Activated CD4-positive, alpha-beta T cell treated with anti-CD3 and anti-CD28 coated beads, Interleukin-2, amount 10 ng/mL, durations not matched to agents 7 days and 5 days (primary cell): Measurements from ENCODE around the gene ASAP2. TPM values are rescaled to one million over a fixed set of nuclear protein-coding genes. Genes with fewer than 3 reads are reported as not detected.
"Not testable (repeated sequence)": the region's sequence is repeated elsewhere in the genome, so short reads cannot be mapped to it uniquely, and the experiment has no call there.

Experiments used
- CTCF ChIA-PET: fragments of 350-600 bp; sonication (Branson Sonifier 250); formaldehyde crosslinking; loops from one replicate; lab custom pipeline; 2021; ENCODE audit warnings: antibody characterized with exemption; lab: Charles Lee
- POLR2A ChIA-PET: fragments of 350-600 bp; sonication (Branson Sonifier 250); formaldehyde crosslinking; loops from one replicate; lab custom pipeline; 2021; ENCODE audit warnings: antibody characterized with exemption; lab: Charles Lee
- DNase-seq: peaks from one replicate; pipeline ENCODE4 v3.0.0-alpha.2; 2020
- H3K27ac Mint-ChIP-seq: one replicate; pipeline ENCODE4 v1.8.0; 2021; ENCODE audit warnings: mild to moderate bottlenecking, moderate library complexity, mixed read lengths
- H3K27me3 Mint-ChIP-seq: one replicate; pipeline ENCODE4 v1.8.0; 2021; ENCODE audit warnings: mixed read lengths
- H3K36me3 Mint-ChIP-seq: one replicate; pipeline ENCODE4 v1.8.0; 2021; ENCODE audit warnings: low read depth, mixed read lengths
- H3K4me1 Mint-ChIP-seq: one replicate; pipeline ENCODE4 v1.8.0; 2021; ENCODE audit warnings: mixed read lengths
- H3K4me3 Mint-ChIP-seq: one replicate; pipeline ENCODE4 v1.8.0; 2021; ENCODE audit warnings: mild to moderate bottlenecking, moderate library complexity, mixed read lengths
- H3K9me3 Mint-ChIP-seq: one replicate; pipeline ENCODE4 v1.8.0; 2021; ENCODE audit warnings: mixed read lengths
- total RNA-seq, 2 experiments: library from RNA; stranded (reverse); gene quantifications; one replicate each; pipeline ENCODE4 v1.2.3, GENCODE V29; 2021

ASAP2 gene
- total RNA-seq, 2 experiments from 2014 or later: 0.17 to 0.25 TPM

DNA sequence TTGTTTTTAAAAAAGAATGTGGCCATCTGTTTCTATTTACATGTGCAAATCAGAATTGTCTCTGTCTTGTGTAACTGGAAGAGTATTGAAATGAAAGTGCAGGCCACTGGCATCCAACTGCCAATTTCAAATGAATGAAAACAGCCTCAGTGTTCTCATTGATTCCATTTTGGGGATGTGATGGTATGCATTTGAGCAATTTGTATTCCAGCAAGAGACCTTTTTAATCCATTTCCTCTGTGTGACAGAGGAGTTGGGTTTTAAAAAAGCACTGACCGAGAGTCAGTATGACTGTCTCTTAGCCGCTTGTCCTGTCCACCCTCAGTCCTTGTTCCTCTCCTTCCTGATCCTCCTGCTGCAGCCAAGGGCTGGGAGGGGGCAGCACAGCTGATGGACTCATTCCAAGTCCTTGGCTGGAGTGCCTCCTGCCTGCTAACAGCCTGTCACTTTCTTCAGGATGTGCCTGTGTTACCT is 50.0 kb downstream of the ASAP2 start:
- DNase-seq: no peak
- Mint-ChIP-seq H3K36me3 (no peaks in the 10 kb centered on the region), H3K4me1 (no peaks in the 10 kb centered on the region), H3K4me3 (no peak overlapping the region), H3K9me3 (no peaks in the 10 kb centered on the region), H3K27ac (no peak overlapping the region), H3K27me3 (peaks cover 5% of the 10 kb centered on the region)
- ChIA-PET CTCF (no interaction called here), POLR2A (no interaction called here)

DNA sequence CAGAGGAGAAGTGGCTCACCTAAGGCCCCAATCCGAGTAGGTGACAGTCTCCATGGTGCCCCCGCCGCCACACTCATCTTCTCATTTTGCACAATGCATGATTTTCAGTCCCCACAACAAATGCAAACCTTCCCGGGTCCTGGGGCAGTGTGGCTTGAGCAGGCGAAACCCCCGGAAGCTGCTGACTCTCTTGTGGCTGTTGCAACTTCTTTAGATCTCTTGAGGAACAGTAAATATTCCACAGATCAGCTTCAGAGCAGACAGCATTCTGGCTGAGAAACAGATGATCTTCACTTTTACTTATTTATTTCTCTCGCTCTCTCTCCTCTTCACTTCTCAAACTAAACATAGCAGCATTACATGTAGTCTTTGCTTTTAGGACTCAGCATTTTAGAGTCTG is 51.9 kb downstream of the ASAP2 start:
- no peak for DNase-seq
- H3K36me3 Mint-ChIP-seq: no peaks in the 10 kb centered on the region
- CTCF ChIA-PET: interaction anchor here (0.6 kb wide), 1 partner anchor 812 kb away, joined by 4 read pairs; no protein-coding TSS in a partner anchor
- H3K27me3 Mint-ChIP-seq: peaks cover 5% of the 10 kb centered on the region
- no peaks in the 10 kb centered on the region for H3K9me3 Mint-ChIP-seq
- no peak overlapping the region for H3K4me3 Mint-ChIP-seq
- POLR2A ChIA-PET: no interaction called here
- H3K27ac Mint-ChIP-seq: no peak overlapping the region
- no peaks in the 10 kb centered on the region for H3K4me1 Mint-ChIP-seq

- CTCF ChIA-PET: interaction anchor here (0.6 kb wide), 1 partner anchor 813 kb away, joined by 4 read pairs; no protein-coding TSS in a partner anchor
- Mint-ChIP-seq H3K4me3 (no peak overlapping the region), H3K27ac (no peak overlapping the region), H3K9me3 (no peaks in the 10 kb centered on the region), H3K36me3 (no peaks in the 10 kb centered on the region), H3K27me3 (peaks cover 5% of the 10 kb centered on the region), H3K4me1 (no peaks in the 10 kb centered on the region)
- no peak for DNase-seq
- POLR2A ChIA-PET: no interaction called here
Observed at GRCh38 chr2:9258953-9259399, 52.4 kb downstream of the ASAP2 start.

DNA sequence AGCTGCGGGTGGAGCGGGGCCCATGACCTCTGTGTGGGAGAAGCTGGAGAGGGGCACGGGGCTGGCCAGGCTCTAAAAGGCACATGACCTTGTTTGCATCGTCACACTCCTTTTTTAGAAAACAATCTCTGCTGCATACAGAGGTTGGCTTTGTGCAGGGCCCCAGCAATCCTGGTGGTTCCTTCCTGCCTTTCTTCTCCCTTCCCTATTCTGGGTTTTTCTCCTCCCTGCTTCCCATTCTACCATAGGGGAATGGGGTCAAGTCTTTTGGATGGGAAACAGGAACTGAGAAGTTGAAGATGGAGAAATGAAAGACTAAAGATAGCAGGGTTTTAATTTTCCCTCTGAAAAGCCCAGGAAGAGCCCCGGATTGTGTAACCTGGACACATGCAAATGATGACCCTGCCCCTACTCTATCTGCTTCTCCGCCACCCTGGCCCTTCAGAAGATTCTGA is 53.9 kb downstream of the ASAP2 start:
- H3K4me1 Mint-ChIP-seq: no peaks in the 10 kb centered on the region

DNA sequence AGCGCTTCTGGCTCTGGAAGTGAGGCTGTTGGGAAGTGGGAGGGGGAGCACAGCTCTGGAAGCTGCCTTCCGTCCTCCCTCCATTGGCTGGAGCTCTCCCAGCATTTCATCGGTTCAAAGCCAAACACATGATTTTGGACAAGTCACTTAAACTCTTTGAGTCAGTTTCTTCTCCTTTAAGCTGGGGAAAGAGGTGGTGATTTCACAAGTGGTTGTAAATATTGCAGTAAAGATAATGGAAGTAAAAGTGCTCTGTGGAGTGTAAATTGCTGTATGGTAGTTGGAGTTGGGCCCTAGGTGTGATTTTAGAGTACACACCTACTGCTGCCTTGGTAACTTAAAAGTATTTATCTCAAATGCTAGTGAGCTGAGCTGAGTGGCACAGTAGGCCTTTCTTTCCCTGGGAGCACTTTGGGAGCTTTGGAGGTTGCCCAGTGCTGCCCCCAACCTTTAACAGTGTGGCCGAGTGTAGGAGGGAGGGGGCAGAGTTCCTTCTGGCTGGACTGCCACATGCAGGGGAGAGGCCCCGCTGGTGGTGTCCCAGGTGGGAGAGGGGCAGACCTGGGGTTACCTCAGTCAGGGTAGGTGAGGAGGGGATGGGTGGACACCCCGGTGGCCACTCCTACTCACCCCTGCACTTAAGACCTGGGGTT is 54.7 kb downstream of the ASAP2 start:
- H3K4me1 Mint-ChIP-seq: no peaks in the 10 kb centered on the region
- no peak overlapping the region for H3K27ac Mint-ChIP-seq
- no peaks in the 10 kb centered on the region for H3K36me3 Mint-ChIP-seq
- no peak for DNase-seq
- ChIA-PET POLR2A (no interaction called here), CTCF (interaction anchor here (1.0 kb wide), 1 partner anchor 13 kb away, joined by 3 read pairs; no protein-coding TSS in a partner anchor)
- H3K27me3 Mint-ChIP-seq: no peaks in the 10 kb centered on the region
- H3K9me3 Mint-ChIP-seq: no peaks in the 10 kb centered on the region
- no peak overlapping the region for H3K4me3 Mint-ChIP-seq

More for the DNA sequence above, 53.9 kb downstream of the ASAP2 start:
- peaks cover 3% of the 10 kb centered on the region for H3K27me3 Mint-ChIP-seq
- POLR2A ChIA-PET: no interaction called here
- H3K36me3 Mint-ChIP-seq: no peaks in the 10 kb centered on the region
- CTCF ChIA-PET: no interaction called here
- H3K27ac Mint-ChIP-seq: no peak overlapping the region
- H3K4me3 Mint-ChIP-seq: no peak overlapping the region
- no peaks in the 10 kb centered on the region for H3K9me3 Mint-ChIP-seq
- no peak for DNase-seq

- H3K4me3 Mint-ChIP-seq: no peak overlapping the region
- H3K27ac Mint-ChIP-seq: no peak overlapping the region
- ChIA-PET CTCF (interaction anchor here (0.9 kb wide), 1 partner anchor 13 kb away, joined by 3 read pairs; no protein-coding TSS in a partner anchor), POLR2A (no interaction called here)
- H3K4me1 Mint-ChIP-seq: no peaks in the 10 kb centered on the region
- no peaks in the 10 kb centered on the region for H3K36me3 Mint-ChIP-seq
- DNase-seq: no peak
- no peaks in the 10 kb centered on the region for H3K27me3 Mint-ChIP-seq
- no peaks in the 10 kb centered on the region for H3K9me3 Mint-ChIP-seq
Observed at GRCh38 chr2:9262671-9263171, 56.1 kb downstream of the ASAP2 start.

- Mint-ChIP-seq H3K36me3 (no peaks in the 10 kb centered on the region), H3K4me1 (no peaks in the 10 kb centered on the region), H3K27ac (no peak overlapping the region), H3K9me3 (no peaks in the 10 kb centered on the region), H3K4me3 (no peak overlapping the region), H3K27me3 (no peaks in the 10 kb centered on the region)
- CTCF ChIA-PET: interaction anchor here (0.9 kb wide), 1 partner anchor 12 kb away, joined by 3 read pairs; no protein-coding TSS in a partner anchor
- POLR2A ChIA-PET: no interaction called here
- no peak for DNase-seq
Observed at GRCh38 chr2:9263428-9263827, 56.8 kb downstream of the ASAP2 start.

- ChIA-PET CTCF (no interaction called here), POLR2A (no interaction called here)
- no peaks in the 10 kb centered on the region for H3K27me3 Mint-ChIP-seq
- H3K36me3 Mint-ChIP-seq: no peaks in the 10 kb centered on the region
- H3K9me3 Mint-ChIP-seq: no peaks in the 10 kb centered on the region
- DNase-seq: no peak
- no peak overlapping the region for H3K27ac Mint-ChIP-seq
- H3K4me1 Mint-ChIP-seq: no peaks in the 10 kb centered on the region
- H3K4me3 Mint-ChIP-seq: no peak overlapping the region
Observed at GRCh38 chr2:9264301-9264700, 57.7 kb downstream of the ASAP2 start.

DNA sequence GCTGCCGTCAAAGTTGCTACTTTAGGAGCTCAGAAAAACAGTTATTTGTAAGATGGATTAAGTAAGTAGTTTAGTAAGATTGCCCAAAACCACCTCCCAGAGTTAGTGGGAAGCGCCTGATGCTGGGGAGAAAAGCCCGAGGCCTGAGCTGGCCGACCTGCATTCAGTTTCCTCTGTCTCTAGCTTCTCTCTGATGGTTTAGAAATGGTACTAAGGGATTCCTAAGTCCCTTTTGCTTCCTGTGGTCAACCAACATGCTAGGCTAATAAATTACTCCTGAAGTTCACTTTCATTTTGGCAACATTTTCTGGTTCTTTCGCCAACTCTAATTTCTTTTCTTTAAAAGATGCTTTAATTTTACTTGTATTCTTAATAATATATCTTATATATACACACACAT is 60.1 kb downstream of the ASAP2 start:
- H3K4me1 Mint-ChIP-seq: no peaks in the 10 kb centered on the region
- ChIA-PET CTCF (no interaction called here), POLR2A (no interaction called here)
- H3K27ac Mint-ChIP-seq: no peak overlapping the region
- no peaks in the 10 kb centered on the region for H3K27me3 Mint-ChIP-seq
- no peaks in the 10 kb centered on the region for H3K9me3 Mint-ChIP-seq
- DNase-seq: no peak
- H3K36me3 Mint-ChIP-seq: no peaks in the 10 kb centered on the region
- no peak overlapping the region for H3K4me3 Mint-ChIP-seq

DNA sequence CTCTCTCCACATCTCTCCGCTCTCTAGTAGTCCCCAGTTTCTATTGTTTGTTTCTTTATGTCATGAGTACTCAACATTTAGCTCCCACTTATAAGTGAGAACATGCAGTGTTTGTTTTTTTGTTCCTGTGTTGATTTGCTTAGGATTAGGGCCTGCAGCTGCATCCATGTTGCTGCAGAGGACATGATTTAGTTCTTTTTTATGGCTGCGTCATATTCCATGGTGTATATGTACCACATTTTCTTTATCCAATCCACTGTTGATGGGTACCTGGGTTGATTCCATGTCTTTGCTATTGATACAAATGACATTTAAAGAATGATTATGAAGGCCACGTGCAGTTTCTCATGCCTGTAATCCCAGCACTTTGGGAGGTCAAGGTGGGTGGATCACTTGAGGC is 60.7 kb downstream of the ASAP2 start:
- CTCF ChIA-PET, H3K9me3 Mint-ChIP-seq, H3K27me3 Mint-ChIP-seq, H3K36me3 Mint-ChIP-seq, H3K27ac Mint-ChIP-seq, DNase-seq, H3K4me1 Mint-ChIP-seq, POLR2A ChIA-PET, H3K4me3 Mint-ChIP-seq: not testable (repeated sequence)

- POLR2A ChIA-PET: no interaction called here
- Mint-ChIP-seq H3K4me3 (no peak overlapping the region), H3K4me1 (no peaks in the 10 kb centered on the region), H3K27ac (no peak overlapping the region), H3K36me3 (no peaks in the 10 kb centered on the region), H3K27me3 (peaks cover 12% of the 10 kb centered on the region), H3K9me3 (no peaks in the 10 kb centered on the region)
- CTCF ChIA-PET: no interaction called here
- DNase-seq: no peak
Observed at GRCh38 chr2:9268301-9269080, 61.9 kb downstream of the ASAP2 start.

GRCh38 chr2:9269295-9269694 is 62.7 kb downstream of the ASAP2 start:
- no peaks in the 10 kb centered on the region for H3K9me3 Mint-ChIP-seq
- H3K4me3 Mint-ChIP-seq: no peak overlapping the region
- ChIA-PET POLR2A (no interaction called here), CTCF (no interaction called here)
- H3K27ac Mint-ChIP-seq: no peak overlapping the region
- H3K27me3 Mint-ChIP-seq: peaks cover 12% of the 10 kb centered on the region
- DNase-seq: no peak
- H3K4me1 Mint-ChIP-seq: no peaks in the 10 kb centered on the region
- H3K36me3 Mint-ChIP-seq: no peaks in the 10 kb centered on the region
